Activated CD8-positive, alpha-beta memory T cell treated with anti-CD3 and anti-CD28 coated beads for 1 hour (primary cell): Measurements from ENCODE around the gene EMC7.
A peak's percentile ranks its signal among the peaks of the same experiment; 100 is the strongest.
"Not testable (repeated sequence)": the region's sequence is repeated elsewhere in the genome, so short reads cannot be mapped to it uniquely, and the experiment has no call there.

ENCODE experiments used
- DNase-seq, 2 donors: peaks; one replicate each; pipeline ENCODE4 v3.0.0-alpha.2; 2020; ENCODE audit warnings: low read depth in 1 of 2; ENCODE audit errors: extremely low read depth in 1 of 2

EMC7 gene

GRCh38 chr15:34101366-34102174, at the start of gene EMC7, which contains the start of gene PGBD4:
Gene EMC7 (minus strand): TSS chr15:34101862. CDS start chr15:34101839, 23 bp downstream.
Gene PGBD4 (plus strand): TSS chr15:34102083. CDS start chr15:34102532, 449 bp downstream.
- peak; percentile 98 to 100 for DNase-seq

DNA sequence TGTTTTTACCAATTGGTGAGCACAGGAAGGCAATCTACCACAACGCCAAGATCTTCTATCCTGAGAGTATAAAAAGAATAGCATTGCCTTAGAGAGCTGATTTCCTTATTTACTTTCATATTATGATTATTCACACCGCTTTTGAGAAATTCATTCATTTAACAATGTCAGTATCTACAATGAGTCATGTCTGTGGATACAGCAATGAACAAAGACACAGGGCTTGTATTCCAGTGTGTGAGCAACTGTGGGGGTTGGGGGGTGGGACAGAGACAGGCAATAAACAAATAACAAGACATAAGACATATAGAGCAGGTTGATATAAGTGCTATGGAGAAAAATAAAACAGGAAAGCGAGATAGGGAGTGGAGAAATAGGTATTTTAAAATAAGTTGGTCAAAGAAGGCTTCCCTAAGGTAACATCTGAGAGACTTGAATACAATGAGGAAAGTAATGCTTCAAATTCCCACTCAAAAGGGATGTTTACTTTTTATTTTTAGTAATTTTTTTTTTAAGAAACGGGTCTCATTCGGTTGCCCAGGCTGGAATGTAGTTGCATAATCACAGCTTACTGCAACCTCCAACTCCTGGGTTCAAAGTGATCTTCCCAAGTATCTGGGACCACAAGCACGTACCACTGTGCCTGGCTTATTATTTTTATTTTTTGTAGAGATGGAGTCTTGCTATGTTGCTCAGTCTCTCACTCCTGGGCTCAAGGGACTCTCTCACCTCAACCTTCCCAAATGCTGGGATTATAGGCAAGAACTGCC, 45.9 kb upstream of the EMC7 start:
- no peak for DNase-seq

DNA sequence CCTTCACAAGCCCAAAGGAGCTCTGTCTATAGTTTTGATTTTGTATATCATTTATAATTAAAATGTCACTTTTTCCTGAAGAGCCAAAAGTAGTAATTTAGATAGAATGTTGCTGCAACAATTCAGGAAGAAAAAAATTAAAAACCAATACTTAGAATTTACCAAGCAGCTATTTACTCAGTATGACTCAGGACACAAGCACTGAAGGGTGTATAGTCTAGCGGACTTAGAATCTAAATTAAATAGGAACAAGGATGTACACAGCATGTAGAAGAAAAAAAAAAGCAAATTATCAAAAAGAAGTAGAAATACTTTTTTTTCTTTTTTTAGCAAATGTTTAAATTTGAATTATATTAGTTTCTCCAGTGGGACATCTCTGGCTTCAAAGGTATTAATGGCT, 31.8 kb upstream of the EMC7 start:
- no peak for DNase-seq

- DNase-seq = no peak
Observed at GRCh38 chr15:34132881-34133280, 31.2 kb upstream of the EMC7 start.

GRCh38 chr15:34128898-34129297, 27.2 kb upstream of the EMC7 start:
- DNase-seq = no peak

DNA sequence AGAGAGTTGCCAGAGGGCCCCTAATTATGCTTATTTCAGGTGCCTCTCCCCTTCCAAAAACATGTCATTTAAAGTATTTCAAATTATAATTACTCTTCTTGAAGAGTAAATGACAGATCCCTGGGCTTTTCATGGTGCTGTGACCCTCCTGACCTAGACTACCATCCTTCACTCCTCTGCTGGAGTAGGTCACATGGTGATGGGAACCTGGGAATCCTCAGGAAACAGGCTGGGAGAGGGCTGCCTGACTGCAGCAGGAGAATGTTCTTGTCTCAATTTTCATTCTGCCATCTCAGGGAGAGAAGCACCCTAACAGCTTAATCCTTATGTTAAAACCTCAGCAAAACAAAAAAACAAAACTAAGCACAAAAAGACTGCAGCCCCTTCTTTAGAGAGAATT, 24.9 kb upstream of the EMC7 start:
- no peak for DNase-seq

GRCh38 chr15:34125945-34126344, 24.3 kb upstream of the EMC7 start:
- no peak for DNase-seq

GRCh38 chr15:34124651-34125050, 23.0 kb upstream of the EMC7 start:
- no peak for DNase-seq

DNA sequence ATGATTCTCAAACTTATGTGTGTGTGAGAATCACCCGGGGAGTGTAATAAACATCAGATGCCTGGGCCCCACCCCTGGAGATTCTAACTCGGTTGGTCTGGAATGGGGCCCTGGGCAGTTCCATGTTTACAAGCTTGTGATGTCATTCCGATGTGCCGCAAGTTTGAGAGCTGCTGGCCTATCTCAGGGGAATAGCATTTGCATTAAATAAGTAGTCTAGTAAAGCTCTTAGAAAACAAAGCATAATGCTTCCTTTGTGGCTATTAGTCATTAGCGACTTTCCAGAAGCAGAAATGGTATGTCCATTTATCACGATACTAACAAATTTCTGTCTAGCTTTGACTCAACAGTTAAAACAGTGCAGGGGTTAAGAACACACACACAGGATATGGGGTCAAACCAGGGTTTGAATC, 21.1 kb upstream of the EMC7 start:
- DNase-seq = no peak

DNA sequence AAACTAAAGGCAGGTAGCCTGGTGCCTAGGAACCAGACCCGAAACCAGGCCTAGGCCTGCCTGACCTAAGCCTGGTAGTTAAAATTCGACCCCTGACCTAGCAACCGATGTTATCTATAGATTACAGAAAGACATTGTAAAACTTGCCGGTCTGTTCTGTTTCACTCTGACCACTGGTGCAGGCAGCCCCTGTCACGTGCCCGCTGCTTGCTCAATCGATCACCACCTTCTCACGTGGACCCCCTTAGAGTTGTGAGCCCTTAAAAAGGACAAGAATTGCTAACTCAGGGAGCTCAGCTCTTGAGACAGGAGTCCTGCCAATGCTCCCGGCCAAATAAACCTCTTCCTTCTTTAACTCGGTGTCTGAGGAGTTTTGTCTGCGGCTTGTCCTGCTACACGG, 20.1 kb upstream of the EMC7 start:
- DNase-seq = not testable (repeated sequence)

GRCh38 chr15:34120420-34120819, 18.8 kb upstream of the EMC7 start:
- not testable (repeated sequence) for DNase-seq

GRCh38 chr15:34119291-34119690, 17.6 kb upstream of the EMC7 start:
- DNase-seq = no peak

DNA sequence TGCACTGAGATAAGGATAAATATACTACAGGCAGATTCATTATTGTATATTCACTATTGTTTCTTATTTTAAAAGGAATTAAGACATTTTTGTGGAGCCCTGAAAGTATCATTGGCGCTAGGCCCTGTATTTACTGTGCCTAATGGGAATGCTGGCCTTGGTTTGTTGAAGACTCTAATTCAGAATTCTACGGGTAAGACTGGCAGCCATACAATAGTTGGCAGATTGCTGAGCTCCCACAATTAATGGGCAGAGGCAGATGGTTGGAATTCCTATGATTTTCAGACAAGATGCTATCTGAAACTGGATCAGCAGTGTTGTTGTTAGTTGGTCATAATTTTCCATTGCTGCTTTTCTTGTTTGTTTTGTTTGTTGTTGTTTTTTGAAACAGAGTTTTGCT, 15.0 kb upstream of the EMC7 start:
- DNase-seq = no peak

DNA sequence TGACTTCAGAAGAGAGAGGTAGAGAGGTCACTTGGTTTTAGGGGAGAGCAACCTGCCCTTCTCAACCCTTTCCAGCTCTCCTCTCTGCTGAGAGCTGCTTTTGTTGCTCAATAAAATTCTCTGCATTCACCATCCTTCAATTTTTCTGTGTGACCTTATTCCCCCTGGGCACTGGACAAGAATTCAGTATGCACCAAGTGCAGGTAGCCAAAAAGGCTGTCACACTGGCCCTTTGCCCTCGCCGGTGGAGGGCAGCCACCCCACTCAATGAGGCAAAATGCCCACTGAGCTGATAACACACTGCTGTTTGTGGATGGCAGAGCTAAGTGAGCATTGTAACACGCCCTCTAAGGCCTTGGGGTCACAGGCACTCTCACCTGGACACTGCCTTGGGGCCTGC, 13.1 kb upstream of the EMC7 start:
- no peak for DNase-seq

GRCh38 chr15:34114215-34114614, 12.6 kb upstream of the EMC7 start:
- no peak for DNase-seq

GRCh38 chr15:34111488-34111887, 9.8 kb upstream of the EMC7 start:
- DNase-seq = no peak

DNA sequence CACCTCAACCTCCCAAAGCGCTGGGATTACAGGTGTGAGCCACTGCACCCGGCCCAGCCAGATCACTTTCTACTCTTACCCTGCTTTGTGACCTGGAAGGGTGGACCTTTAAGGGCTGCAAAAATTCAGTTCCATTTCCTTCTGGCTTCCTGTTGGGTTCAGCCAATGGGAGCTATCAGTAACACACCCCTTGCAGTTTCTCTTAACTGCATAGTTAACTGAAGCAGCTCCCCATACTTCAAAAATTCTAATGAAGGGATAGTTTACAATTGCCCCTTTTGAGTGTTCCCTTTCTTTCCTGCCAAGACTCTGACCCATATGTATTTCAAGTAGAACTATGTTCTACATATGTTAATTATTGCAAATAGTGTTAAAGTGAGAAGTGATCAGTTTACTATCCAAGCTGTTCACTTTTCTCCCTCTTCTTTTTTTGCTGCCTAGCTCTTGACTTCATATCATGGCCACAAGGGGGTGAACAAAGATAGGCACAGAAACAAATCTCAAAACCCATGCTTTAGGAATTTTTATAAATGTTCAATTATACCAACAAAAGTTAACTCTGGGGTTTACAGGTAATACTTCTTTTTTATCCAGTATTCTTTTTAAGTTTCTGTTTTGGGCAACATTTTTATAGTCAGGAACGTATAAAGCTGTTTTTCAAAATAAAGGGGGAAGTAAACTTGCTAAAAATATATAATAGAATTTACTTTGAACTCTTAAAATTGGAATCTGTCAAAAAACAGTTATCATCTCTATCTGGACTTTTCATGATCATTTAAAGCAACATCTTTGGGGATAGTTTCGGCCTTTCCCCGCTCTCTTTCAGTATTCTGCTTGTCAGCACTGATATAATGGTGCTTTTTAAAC, 8.4 kb upstream of the EMC7 start:
- no peak for DNase-seq

- no peak for DNase-seq
Observed at GRCh38 chr15:34107315-34107714, 5.7 kb upstream of the EMC7 start.

DNA sequence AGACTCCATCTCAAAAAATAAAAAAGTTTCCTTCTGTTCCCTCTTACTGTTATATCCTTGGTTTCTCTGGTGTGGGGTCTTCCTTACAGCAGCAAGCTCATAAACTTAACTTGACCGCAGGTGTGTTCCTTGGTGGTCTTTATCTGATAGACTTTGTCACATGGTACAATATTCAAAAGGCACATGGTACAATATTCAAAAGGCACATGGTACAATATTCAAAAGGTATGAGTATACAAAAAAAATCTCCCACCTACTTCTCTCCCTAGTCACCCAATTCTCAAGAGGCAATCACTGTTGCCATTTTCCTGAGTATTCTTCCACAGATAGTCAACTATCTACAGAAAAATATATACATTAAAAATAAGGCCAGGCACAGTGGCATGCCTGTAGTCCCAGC, 4.8 kb upstream of the EMC7 start:
- DNase-seq = no peak

DNA sequence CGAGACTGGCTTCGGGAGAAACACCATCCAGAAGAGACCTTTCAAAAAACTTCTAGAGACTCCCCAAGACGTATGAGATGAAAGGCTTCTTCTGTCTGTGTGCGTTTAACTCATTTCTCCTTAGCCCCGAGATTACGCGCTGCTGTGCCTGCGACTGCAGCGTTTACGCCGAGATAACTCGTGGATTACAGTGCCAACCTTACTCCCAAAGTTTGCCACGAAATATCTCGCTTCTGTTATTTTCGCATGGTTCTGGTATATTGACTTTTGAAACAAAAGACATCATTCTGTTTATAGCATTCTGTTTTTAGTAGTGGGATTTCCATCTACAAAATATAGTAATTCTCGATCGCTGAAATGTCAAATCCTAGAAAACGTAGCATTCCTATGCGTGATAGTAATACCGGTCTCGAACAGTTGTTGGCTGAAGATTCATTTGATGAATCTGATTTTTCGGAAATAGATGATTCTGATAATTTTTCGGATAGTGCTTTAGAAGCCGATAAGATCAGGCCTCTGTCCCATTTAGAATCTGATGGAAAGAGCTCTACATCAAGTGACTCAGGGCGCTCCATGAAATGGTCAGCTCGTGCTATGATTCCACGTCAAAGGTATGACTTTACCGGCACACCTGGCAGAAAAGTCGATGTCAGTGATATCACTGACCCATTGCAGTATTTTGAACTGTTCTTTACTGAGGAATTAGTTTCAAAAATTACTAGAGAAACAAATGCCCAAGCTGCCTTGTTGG, 688 bp upstream of the EMC7 start:
- no peak for DNase-seq
